Anterior cingulate cortex (tissue), 58 donors: ENCODE results near the gene FAM50B.

ENCODE experiments used
- DNase-seq, 58 donors: peaks; one replicate each; lab custom pipeline; 2025; lab: John Stamatoyannopoulos, UW

Gene FAM50B

GRCh38 chr6:3848925-3849605 lies at the start of gene FAM50B:
TSS of gene FAM50B (plus strand) at chr6:3849373. CDS start at chr6:3849812, 439 bp downstream.
- DNase-seq, result peak; percentile 25 to 97 (median 88)

- DNase-seq, result no peak
These were observed 49.5 kb upstream of the FAM50B start for GRCh38 chr6:3799719-3800118.

- no peak for DNase-seq
These were observed 48.2 kb upstream of the FAM50B start for GRCh38 chr6:3800850-3801591.

GRCh38 chr6:3801960-3802359 lies 47.2 kb upstream of the FAM50B start:
- DNase-seq, result no peak

GRCh38 chr6:3803627-3804468 lies 45.3 kb upstream of the FAM50B start:
- DNase-seq, result no peak

GRCh38 chr6:3804964-3805363 lies 44.2 kb upstream of the FAM50B start:
- no peak for DNase-seq

GRCh38 chr6:3805448-3806123 lies 43.6 kb upstream of the FAM50B start:
- no peak for DNase-seq

- DNase-seq, result no peak
These were observed 42.8 kb upstream of the FAM50B start for GRCh38 chr6:3806169-3806922.

- DNase-seq, result no peak
These were observed 41.0 kb upstream of the FAM50B start for GRCh38 chr6:3808199-3808598.

- DNase-seq, result peak in 9 of 58 donors; percentile 3 to 38 (median 28)
These were observed 40.2 kb upstream of the FAM50B start for GRCh38 chr6:3808759-3809514.

GRCh38 chr6:3809515-3809891 lies 39.7 kb upstream of the FAM50B start:
- no peak for DNase-seq

- DNase-seq, result no peak
These were observed 39.2 kb upstream of the FAM50B start for GRCh38 chr6:3809982-3810381.

GRCh38 chr6:3811191-3811590 lies 38.0 kb upstream of the FAM50B start:
- peak in 7 of 58 donors; percentile 5 to 41 (median 10) for DNase-seq

GRCh38 chr6:3812596-3812995 lies 36.6 kb upstream of the FAM50B start:
- DNase-seq, result no peak

GRCh38 chr6:3813150-3813780 lies 35.9 kb upstream of the FAM50B start:
- DNase-seq, result peak in 1 of 58 donors; percentile 10

- DNase-seq, result no peak
These were observed 35.3 kb upstream of the FAM50B start for GRCh38 chr6:3813918-3814317.

GRCh38 chr6:3814539-3814938 lies 34.6 kb upstream of the FAM50B start:
- DNase-seq, result no peak

GRCh38 chr6:3816251-3816650 lies 32.9 kb upstream of the FAM50B start:
- no peak for DNase-seq
